Measurements from ENCODE around the gene SEMA3A.
"Not testable (repeated sequence)": the region's sequence is repeated elsewhere in the genome, so short reads cannot be mapped to it uniquely, and the experiment has no call there.

Gene SEMA3A

DNA sequence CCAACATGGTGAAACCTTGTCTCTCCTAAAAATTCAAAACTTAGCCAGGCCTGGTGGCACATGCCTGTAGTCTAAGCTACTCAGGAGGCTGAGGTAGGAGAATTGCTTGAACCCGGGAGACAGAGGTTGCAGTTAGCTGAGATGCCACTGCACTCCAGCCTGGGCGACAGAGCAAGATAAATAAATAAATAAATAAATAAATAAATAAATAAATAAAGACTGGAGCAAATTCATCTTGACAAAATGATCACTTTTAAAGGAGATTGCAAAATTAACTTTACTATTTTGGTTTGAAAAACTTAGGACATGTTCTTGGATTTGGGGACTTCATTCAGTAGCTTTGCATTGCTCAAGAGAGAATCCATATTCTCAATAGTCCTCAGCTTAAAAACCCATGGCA, 137.0 kb downstream of the SEMA3A start:
- no peak for FAIRE-seq

DNA sequence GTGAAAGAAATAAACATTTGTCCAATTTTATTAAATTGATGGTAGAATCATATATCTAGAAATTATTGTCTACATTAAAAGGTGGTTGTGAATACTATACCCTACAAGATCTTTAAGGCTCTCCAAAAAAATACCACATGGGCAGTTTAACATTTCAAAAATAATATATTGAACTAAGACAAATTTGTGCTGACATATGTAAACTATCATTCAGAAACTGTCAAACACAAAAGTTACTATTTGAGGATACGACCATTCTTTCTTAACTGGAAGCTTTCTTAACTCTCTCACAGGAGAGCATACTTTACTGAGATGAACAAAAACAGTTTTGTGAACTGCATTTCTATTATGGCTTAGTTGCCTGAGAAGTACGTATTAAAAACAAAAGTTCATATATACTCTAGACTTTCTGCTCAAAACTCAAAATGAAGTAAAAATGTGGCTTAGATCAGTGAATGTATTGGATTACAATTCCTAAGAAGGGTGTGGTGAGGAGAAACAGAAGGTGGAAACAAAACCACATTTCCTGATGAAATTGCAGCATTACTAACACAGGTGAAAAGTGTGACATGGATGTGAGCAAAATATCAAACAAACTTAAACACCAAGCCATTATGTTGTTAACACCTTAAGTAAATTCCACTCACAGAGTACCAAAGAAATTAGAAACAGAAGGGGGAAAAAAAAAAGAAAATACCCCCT, 138.5 kb downstream of the SEMA3A start:
- no peak for FAIRE-seq

DNA sequence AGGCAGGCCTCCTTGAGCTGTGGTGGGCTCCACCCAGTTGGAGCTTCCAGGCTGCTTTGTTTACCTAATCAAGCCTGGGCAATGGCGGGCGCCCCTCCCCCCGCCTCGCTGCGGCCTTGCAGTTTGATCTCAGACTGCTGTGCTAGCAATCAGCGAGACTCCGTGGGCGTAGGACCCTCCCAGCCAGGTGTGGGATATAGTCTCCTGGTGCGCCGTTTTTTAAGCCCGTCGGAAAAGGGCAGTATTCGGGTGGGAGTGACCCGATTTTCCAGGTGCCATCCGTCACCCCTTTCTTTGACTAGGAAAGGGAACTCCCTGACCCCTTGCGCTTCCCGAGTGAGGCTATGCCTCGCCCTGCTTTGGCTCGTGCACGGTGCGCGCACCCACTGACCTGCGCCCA, 139.4 kb downstream of the SEMA3A start:
- FAIRE-seq, result not testable (repeated sequence)

DNA sequence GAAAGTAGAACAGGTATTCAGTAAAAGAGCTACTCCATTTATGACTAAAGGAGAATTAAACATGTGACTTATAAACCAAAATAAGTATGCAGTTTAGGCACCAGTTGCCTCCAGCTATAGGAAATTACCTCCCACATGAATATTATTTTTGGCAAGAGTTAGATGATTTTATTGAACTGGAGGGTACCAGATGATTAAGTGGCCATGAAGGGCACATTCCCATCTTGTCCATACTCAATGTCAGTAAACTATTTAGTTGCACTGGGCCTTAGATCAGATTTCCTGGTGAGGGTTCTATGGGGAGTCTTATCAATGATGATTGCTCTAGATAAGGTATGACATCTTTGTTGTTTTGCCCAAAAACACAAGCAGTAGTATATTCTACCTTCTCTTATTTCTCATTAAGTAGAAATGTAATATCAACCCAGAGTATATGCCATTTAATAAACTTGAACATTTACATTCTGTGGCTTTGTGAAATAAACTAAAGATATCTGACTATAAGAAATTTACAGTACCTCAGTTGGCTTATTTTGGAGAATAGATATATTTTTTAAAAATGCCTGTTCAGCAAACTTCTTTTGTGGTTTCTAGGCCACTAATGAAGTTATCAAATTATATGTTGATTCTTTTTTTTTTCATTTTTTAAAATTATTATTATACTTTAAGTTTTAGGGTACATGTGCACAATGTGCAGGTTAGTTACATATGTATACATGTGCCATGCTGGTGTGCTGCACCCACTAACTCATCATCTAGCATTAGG, 145.3 kb downstream of the SEMA3A start:
- no peak for FAIRE-seq

DNA sequence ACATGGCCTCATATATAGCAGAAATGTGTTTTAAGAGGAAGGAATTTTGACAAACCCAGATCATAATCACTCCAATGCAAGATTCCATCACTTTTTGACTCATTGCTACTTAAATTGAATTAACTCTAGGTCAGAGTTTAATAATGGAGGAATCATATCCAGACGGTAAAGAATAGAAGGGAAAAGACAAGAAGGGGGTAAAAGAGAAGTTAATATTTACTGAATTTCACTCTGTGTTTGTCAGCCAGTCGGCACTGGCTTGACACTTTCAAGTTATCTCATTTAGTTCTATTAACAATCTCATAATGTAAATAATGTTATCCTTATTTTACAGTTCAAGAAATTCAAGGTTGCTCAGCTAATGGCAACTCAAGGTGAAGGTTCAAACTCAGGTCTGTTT, 147.5 kb downstream of the SEMA3A start:
- no peak for FAIRE-seq

DNA sequence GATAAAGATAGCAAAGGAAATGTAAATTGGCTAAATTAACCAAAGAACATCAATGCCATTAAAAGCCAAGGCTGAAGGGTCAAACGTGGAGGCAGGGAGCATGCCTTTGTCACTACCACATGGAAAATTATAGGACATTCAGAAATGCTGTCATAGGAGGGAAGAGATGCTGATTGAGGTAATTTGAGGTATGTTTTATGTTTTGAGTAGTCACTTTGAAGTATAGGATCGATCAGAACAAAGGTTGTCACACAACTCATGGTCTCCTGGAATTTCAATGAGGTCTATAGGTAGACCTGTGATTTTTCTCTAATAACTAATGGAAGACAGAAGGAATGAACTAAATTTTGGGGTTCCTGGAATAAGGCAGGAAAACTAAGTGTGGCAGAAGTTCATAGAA, 149.8 kb downstream of the SEMA3A start:
- no peak for FAIRE-seq

DNA sequence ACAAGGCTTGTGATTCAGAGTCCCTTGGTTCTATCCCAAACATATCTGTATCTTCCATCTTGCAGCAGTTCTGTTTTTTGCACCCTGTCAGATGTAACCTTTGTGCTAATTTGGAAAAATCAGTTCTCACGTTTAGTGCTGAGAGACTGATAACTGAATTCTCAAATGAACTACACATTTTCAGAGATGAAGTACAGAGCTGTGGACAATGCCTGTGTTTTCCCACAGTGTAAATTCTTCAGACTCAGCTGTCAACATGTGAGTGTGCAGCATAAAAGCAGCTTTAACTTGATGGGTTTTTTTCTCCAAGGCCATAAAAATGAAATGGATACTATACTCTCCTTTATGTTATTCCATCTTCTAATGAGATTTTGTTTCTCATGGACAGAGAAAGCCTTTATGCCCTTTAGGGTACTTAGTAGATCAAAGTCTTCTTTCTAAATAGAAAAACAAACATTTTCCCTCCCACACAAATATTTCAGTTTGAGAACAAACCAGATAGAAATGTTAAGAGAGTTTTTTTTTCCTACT, 150.9 kb downstream of the SEMA3A start:
- FAIRE-seq, result no peak

DNA sequence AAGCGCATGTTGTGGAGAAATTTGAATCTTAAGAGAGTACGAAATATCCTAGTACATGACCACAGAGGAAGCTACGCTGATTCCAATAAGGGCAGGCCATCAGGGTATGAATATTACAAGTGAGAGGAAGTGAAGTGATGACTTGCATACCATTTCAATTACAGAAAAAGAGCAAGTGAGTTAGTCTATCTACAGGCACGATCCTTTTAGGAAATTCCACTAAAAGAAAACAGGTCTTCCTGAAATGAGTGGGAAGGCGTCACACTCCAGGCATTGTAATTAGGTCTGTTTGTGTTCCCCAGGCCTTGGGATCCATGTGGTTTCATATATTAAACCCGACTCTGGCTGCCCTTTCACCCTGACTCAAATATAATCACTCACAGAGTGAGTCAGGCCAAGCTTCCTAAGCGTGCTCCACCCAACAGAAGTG, 152.5 kb downstream of the SEMA3A start:
- no peak for FAIRE-seq

DNA sequence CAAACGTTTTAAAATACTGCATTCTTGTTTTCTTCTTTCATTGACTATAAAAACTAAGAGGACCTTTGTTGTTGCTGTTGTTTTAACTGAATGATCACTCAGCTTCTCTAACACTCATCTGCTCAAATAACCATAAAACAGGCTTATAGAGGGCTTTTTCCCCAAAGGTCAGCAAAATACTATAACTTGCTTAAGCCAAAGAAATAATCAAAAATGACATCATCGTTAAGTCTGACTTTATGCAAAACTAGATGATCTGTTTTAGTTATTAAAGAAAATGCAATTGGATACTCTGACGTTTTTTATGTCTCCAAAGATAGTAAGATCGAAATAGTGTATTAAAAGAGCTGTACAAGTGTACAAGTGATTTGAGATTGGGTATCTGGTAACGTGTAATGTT, 152.9 kb downstream of the SEMA3A start:
- FAIRE-seq, result no peak

DNA sequence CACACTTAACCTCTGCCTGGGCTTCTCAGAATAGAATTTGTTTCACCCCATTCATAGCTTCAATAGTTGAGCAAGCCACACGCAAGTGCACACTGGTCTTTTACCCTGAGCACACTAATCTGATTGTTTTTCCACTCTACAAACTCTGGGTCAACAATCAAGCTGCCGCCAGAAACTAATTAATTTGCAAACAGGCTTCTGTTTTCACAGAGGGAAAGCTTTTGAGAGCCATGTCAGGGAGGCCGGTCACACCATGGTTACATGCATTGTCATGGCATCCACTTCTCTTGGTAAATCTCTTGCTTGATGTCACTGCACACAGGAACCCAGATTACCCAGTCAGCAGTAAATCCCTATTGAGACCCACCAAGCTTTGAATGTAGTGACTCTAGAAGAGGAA, 154.2 kb downstream of the SEMA3A start:
- no peak for FAIRE-seq

DNA sequence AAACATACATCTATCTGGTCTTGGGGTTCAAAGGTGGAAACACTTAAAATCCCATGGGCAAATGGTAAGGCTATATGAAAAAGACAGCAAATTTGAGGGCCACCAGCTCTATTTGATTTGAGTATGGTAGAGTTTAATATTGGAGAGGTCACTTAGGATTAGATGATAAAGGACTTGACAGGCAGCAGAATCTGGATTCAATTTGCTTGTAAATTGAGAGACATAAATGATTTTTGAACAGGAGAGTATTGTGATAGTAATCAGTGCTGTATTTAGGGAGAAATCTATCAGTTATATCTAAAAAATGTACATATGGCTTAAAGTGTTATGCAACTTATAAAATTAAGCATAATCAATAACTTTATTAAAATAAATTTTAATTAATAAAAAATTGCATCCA, 155.2 kb downstream of the SEMA3A start:
- FAIRE-seq, result no peak

DNA sequence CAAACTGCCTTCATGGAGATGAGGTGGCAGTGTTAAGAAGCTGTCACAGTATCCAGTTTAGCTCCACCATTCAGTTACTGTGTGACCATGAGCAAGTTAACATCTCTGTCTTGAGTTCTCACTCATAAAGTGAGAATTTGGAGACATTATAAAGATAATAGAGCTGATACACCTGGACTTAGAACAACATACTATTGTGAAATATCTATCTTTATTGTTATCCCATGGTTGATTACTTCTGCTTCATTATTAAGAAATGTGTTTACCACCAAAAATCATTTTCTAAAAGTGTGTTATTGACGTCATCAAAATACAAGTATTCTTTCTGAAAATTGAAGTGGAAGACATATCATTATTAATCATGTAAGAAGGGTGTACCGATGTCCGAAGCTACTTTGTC, 166.9 kb downstream of the SEMA3A start:
- FAIRE-seq, result no peak

DNA sequence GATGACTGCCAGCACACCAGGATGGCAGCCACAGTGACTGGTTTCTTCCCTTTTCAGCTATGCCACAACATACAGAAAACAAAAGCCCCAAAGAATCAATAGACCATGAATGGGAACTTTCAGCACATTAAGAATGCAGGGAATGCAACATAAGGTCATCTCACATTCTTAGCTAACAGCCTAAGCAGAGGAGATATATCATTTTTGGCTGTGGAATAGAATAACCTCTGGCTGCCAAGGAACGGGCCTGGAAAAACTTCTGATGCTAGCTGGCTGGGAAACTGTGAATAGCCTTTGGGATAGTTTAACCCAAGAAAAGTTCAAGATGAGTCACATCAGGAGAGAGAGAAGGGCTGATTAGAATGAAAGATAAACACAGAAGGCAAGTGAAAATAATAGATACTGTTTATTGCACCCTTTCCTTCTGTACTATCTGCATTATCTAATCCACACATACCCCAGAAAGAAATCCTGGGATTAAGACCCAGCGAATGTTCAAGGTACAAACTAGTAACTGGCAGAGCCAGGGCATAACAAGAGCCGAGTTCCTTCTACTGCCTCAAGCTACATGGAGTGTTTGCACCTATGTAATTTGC, 169.2 kb downstream of the SEMA3A start:
- no peak for FAIRE-seq

DNA sequence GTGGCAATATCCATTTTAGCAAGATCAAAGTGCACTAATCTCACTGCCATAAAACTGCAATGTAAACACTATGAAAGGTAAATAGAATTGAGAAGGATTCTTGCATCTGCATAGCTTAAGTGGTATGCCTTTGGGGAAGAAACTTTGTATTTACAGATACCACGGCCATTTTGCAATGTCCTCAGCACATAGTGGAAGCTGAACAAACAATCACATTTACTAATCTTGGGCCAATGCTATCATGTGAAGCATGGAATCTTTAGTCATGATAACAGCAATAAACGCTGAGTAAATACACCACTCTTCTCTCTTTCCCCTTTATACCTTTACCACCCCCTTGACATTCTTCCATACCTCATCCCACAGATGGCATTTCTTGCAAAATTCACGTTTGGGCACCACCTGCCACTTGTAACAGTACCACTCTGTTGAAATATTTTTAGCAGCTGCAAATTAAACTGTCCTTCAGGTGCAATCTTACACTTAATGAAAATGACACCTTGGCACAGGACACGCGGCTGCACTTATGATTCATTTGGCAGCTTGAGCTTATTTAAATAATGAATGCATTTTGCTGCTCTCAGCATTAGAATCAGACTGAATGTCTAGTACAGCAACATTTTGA, 171.8 kb downstream of the SEMA3A start:
- FAIRE-seq, result no peak

DNA sequence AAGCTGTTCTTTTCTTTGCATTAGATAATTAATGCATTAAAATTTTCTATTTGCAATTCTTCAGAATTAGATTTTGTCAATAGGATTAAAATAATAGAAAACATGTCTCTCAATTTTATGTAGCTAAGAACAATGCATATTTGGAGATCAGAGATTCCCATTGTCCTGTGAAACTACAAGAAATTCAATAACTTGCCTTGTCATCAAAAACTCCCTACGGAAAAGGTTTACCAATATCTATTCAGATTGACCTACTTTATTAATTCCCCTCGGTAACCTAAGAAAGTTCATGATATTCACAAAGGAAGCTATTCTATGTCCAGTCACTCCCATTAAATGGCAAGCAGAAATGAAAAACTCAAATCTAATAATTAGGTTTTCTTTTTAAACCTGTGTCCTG, 172.6 kb downstream of the SEMA3A start:
- FAIRE-seq, result no peak

DNA sequence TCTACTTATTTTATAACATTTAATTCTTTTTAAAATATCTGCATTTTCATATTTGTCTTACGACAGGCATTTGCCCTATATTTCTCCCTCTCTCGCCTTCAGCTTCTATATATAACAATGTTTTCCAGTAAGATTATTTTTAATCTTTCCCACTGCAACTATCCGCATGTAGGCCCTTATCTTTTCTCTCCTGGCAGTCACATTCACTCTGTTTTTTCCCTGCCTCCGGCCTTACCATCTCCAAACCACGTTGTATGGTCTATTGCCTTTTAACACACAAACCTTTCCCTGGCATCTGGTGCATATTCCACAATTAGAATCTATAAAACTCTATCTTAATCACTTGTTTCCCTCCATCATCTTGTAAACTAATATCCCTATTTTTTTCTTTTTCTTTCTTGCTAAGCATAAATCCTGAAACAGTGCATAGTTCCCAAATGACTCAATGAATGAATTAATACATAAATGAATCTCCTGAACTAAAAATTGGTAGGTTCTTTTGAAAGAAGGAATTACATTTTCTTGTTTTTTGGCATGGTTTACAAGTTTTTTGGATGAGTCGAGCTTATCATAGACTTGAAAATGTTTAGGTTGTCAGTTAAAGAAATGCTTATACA, 173.2 kb downstream of the SEMA3A start:
- FAIRE-seq, result no peak

DNA sequence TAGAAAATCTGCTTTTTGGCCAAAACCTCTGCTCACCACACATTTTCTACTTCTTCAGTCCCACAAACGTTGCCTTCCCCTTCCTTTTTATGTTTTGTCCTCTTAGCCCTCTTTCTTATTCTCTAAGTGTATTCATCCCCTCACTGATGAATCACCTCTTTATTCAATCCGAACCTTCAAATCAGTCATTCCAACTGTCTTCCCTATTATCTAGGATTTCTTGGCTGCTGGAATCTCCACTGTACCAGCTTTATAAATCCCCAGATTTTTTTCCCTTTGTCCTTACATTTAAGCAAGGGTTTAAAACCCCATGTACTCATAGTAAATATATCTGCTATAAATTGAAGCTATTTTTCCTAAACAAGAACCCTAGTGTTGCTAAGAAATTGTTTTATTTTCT, 176.9 kb downstream of the SEMA3A start:
- FAIRE-seq, result no peak

DNA sequence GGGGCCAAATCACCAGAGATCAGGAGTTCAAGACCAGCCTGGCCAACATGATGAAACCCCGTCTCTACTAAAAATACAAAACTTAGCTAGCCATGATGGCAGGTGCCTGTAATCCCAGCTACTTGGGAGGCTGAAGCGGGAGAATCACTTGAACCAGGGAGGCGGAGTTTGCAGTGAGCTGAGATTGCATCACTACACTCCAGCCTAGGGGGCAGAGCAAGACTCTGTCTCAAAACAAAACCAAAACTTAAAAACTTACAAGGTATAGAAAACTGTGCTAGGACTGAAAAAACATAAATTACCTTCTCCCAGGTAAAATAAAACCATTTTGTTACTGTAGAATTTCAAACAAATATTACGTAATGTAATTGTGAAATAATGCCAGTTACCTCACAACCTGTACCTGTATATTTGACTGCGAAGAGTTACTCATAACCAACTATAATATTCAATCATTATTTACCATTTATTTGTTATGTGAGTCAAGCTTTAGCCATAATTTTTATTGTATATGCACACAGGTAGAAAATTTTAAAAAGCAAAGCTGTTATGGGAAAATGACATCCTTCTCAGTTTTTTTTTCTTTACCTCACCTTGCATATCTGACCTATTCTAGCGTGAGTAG, 180.9 kb downstream of the SEMA3A start:
- FAIRE-seq, result no peak

DNA sequence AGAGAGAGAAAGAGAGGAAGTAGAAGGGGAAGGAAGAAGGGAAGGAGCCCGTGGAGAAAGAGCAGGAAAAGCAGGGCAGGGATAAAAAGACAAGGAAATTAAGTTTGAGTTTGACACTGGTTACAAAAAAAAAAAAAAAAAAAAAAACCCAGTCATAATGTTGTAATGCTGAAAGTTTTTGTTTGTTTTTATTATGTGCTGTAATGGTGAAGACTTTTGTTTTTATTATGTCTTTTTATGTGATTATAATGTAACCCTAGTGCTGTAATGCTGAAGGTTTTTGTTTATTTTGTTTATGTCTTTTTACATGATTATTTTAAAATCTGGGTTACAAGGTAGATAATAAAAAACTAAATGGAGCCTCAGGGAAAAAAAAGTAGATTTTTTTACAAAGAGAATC, 184.8 kb downstream of the SEMA3A start:
- FAIRE-seq, result no peak

DNA sequence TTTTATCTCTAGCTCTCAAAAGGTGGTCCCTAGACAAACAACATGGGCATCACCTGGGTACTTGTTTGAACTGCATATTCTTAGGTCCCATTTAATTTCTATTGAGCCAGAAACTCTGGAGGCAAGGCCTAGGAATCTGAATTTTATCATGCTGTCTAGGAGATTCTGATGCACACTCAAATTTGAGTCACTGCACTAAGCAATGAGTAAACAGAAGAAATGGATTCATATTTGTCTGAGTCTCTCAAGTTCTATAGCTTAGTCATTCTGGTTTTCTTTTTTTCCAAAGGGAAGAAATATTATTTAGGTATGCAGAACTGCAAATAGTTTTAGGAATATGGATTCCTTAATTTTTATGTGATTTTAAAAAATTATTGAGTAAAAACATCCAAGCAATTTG, 185.5 kb downstream of the SEMA3A start:
- FAIRE-seq, result no peak

DNA sequence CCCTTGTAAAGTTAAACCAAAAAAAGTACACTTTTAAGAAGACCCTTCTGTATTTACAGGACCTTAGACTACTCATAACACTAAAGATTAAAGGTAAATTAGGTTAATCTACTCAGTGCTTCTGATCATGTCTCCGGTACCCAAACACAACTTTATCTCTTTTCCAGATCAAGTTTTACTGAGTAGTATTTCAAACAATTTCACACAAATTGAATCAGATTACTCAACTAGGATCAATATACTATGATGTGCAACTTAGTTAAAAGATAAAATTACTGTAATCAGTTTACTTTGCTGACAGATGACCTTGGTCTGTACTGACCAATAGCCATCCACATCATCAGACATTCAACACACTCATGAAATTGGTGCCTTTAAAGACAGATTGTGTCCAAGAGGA, 191.4 kb downstream of the SEMA3A start:
- no peak for FAIRE-seq

DNA sequence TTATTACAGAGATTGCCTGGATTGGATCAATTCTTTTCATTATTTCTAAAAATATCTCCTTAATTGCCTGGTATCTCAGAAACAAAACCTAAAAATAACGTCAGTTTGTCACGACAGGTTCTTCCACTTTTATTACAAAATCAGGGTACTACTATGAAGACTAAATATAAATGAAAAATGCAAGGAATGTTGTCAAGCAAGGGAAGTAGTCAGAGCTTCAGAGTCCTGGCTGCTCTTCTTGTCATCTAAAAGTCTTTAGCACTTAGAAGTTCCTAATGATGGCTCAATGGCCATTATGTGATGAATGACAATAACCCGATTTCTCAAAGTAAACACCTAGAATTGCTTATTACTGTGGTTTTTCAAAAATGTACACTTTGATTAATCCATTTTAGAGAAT, 192.2 kb downstream of the SEMA3A start:
- FAIRE-seq, result no peak

DNA sequence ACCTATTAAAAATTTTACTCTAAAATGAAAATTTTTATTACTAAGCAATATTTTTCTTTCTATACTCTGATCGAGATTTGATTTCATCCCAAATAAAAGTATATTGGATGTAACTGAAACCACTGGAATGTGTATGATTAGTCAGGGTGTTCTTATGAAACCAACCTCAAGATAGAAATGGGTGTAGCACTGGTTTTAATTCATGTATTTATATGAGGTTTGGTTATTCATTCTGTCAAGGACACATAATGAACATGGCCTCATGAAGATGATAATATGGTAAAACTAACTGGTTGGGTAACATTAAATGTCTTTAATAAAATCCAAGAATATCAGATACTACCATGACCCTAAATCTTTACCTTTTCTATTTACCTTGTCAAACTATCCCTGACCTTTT, 197.7 kb downstream of the SEMA3A start:
- FAIRE-seq, result no peak

All from A204.1 (cell line).